ENCODE data around the gene ZNF330.

ZNF330 gene

GRCh38 chr4:141283563-141283962 is 62.9 kb downstream of the ZNF330 start:
- no peak overlapping the region for H3K4me3 ChIP-seq (ENCODE audit: low read length)
- TF ChIP-seq CTCF (conservative IDR thresholded peaks at IDR 0.05; ENCODE audit: low read length) = no peak
- DNase-seq (ENCODE audit: low read depth) = no peak

All from AG10803 (cell line).